Loucy (cell line): ENCODE results near the gene DRD2.

Experiments
- H2AFZ ChIP-seq: fragments of 200-600 bp; sonication (generic); 2 replicates; pipeline ENCODE4 v1.6.0; 2016; ENCODE audit warnings: antibody characterized with exemption, mild to moderate bottlenecking, low read length, moderate library complexity
- H3F3A ChIP-seq: fragments of 200-600 bp; 2 replicates; pipeline ENCODE4 v1.6.0; 2016; ENCODE audit warnings: antibody characterized with exemption, low read depth, mild to moderate bottlenecking
- H3K27me3 ChIP-seq: fragments of 200-600 bp; sonication (generic); 2 replicates; pipeline ENCODE4 v1.6.1; 2014; ENCODE audit warnings: low read length, mild to moderate bottlenecking; ENCODE audit not compliant: insufficient read depth, poor library complexity, severe bottlenecking
- H3K36me3 ChIP-seq: fragments of 200-600 bp; sonication (generic); 2 replicates; pipeline ENCODE4 v1.6.1; 2016; ENCODE audit warnings: low read length; ENCODE audit not compliant: insufficient read depth
- H3K4me1 ChIP-seq: fragments of 200-600 bp; sonication (generic); 2 replicates; pipeline ENCODE4 v1.5.1; 2014; ENCODE audit warnings: low read length, mild to moderate bottlenecking; ENCODE audit not compliant: insufficient read depth, poor library complexity, severe bottlenecking
- H3K4me2 ChIP-seq: fragments of 200-600 bp; sonication (generic); 2 replicates; pipeline ENCODE4 v1.6.0; 2014; ENCODE audit warnings: antibody characterized with exemption, low read length, low read depth, mild to moderate bottlenecking; ENCODE audit not compliant: poor library complexity, severe bottlenecking
- H3K4me3 ChIP-seq: fragments of 200-600 bp; sonication (generic); 2 replicates; pipeline ENCODE4 v1.5.1; 2014; ENCODE audit warnings: low read length, mild to moderate bottlenecking, mixed read lengths; ENCODE audit not compliant: poor library complexity, severe bottlenecking
- H3K79me2 ChIP-seq: fragments of 200-600 bp; sonication (generic); 2 replicates; pipeline ENCODE4 v1.6.1; 2014; ENCODE audit warnings: low read length; ENCODE audit not compliant: insufficient read depth
- H3K9ac ChIP-seq: fragments of 200-600 bp; sonication (generic); 2 replicates; pipeline ENCODE4 v1.6.0; 2014; ENCODE audit warnings: mild to moderate bottlenecking, low read depth, low read length, moderate library complexity; ENCODE audit not compliant: poor library complexity, severe bottlenecking
- H3K9me2 ChIP-seq: fragments of 200-600 bp; sonication (generic); replicated peaks from 2 replicates; pipeline ENCODE4 v1.6.1; 2016; ENCODE audit warnings: low read depth, low read length, mixed read lengths
- H3K9me3 ChIP-seq: fragments of 200-600 bp; sonication (generic); 2 replicates; pipeline ENCODE4 v1.6.1; 2014; ENCODE audit warnings: mild to moderate bottlenecking, antibody characterized with exemption, low read length, low read depth; ENCODE audit not compliant: insufficient read depth
- H4K20me1 ChIP-seq: fragments of 200-600 bp; sonication (generic); 2 replicates; pipeline ENCODE4 v1.6.0; 2014; ENCODE audit warnings: antibody characterized with exemption, low read length, mild to moderate bottlenecking; ENCODE audit not compliant: insufficient read depth, poor library complexity, severe bottlenecking
- EZH2phosphoT487 ChIP-seq: fragments of 200-600 bp; IDR thresholded peaks from 2 replicates; pipeline ENCODE4 v1.6.1; 2018; ENCODE audit warnings: antibody characterized with exemption, mild to moderate bottlenecking, moderate library complexity, borderline replicate concordance
- TF ChIP-seq, protein P1 (sequence below): fragments of 200-600 bp; sonication (generic); conservative IDR thresholded peaks from 2 replicates; pipeline ENCODE4 v1.5.1; 2014; ENCODE audit warnings: mild to moderate bottlenecking, antibody characterized with exemption, low read length

The DRD2 gene

DNA sequence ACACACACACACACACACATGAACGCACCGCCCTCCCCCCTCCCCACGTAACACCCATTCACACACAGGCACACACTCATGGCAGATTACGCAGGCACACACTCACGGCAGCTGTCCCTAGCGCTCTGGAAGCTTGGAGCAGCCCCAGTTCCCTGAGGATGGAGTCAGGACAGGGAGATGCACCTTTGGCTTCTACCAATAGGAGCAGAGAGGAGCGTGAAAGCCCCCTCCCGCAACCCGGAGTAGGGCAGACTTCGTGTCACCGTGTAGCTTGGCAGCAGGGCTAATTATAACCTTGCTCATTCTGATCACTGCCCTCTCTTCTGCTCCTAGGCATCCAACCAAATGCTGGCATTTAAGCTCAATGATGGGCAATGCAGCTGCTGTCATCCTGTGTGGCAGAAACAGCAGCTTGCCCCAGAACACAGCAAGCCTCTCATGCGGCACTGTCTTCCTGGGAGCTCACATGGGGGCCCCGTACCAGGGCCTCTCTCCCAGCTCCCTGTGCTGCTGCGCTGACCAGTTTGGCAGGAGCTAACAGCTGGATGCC, 55.7 kb downstream of the DRD2 start:
- Histone ChIP-seq H3F3A (no peaks in the 10 kb centered on the region), H3K9me3 (no peaks in the 10 kb centered on the region), H3K79me2 (no peaks in the 10 kb centered on the region), H3K36me3 (no peaks in the 10 kb centered on the region), H3K9ac (no peak overlapping the region), H2AFZ (no peak overlapping the region), H3K27me3 (no peaks in the 10 kb centered on the region), H3K4me3 (no peak overlapping the region), H3K9me2 (no peaks in the 10 kb centered on the region), H3K4me2 (no peak overlapping the region), H3K4me1 (no peaks in the 10 kb centered on the region), H4K20me1 (no peaks in the 10 kb centered on the region)
- TF ChIP-seq, protein P1, sequence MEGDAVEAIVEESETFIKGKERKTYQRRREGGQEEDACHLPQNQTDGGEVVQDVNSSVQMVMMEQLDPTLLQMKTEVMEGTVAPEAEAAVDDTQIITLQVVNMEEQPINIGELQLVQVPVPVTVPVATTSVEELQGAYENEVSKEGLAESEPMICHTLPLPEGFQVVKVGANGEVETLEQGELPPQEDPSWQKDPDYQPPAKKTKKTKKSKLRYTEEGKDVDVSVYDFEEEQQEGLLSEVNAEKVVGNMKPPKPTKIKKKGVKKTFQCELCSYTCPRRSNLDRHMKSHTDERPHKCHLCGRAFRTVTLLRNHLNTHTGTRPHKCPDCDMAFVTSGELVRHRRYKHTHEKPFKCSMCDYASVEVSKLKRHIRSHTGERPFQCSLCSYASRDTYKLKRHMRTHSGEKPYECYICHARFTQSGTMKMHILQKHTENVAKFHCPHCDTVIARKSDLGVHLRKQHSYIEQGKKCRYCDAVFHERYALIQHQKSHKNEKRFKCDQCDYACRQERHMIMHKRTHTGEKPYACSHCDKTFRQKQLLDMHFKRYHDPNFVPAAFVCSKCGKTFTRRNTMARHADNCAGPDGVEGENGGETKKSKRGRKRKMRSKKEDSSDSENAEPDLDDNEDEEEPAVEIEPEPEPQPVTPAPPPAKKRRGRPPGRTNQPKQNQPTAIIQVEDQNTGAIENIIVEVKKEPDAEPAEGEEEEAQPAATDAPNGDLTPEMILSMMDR: no peak
- TF ChIP-seq EZH2phosphoT487: no peak

DNA sequence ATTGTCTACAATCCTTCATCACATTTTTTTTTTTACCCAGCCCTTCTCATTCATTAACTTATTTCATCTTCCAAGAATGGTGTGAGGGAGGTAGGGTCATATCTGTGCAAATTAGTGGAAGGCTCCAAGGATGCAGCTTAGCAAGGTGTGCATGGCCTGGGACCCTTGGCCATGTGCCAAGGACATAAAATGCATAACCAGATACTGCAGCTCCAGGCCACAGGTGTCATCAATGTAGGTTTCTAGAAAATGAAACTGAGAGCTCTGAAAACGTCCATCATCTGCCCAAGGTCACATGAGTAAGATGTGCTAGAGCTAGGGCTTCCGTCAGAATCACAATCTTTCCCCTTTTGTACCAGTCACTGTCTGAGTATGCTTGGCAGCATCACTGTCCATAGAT, 57.8 kb downstream of the DRD2 start:
- H3K9ac ChIP-seq: no peak overlapping the region
- H4K20me1 ChIP-seq: no peaks in the 10 kb centered on the region
- no peak overlapping the region for H3K4me3 ChIP-seq
- no peaks in the 10 kb centered on the region for H3K79me2 ChIP-seq
- H3K27me3 ChIP-seq: no peaks in the 10 kb centered on the region
- no peaks in the 10 kb centered on the region for H3K9me2 ChIP-seq
- H3K9me3 ChIP-seq: no peaks in the 10 kb centered on the region
- TF ChIP-seq, protein P1: no peak
- TF ChIP-seq EZH2phosphoT487: no peak
- no peaks in the 10 kb centered on the region for H3F3A ChIP-seq
- H3K4me1 ChIP-seq: no peaks in the 10 kb centered on the region
- H3K4me2 ChIP-seq: no peak overlapping the region
- no peak overlapping the region for H2AFZ ChIP-seq
- H3K36me3 ChIP-seq: no peaks in the 10 kb centered on the region

DNA sequence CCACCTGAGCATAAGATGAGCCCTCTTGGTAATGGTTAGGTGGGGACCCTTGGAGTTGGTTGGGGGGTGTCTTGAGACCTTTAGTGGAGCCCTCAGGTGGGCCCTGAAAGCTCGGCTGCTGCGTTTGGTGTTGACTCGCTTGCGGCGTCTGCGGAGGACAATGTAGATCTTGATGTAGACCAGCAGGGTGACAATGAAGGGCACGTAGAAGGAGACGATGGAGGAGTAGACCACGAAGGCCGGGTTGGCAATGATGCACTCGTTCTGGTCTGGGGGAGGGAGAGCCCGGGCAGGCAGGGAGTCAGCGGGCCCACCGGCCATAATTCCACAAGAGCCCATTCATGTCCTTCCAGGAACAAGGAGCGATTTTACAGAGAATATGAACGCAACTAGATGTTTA, 59.9 kb downstream of the DRD2 start:
- Histone ChIP-seq H2AFZ (no peak overlapping the region), H3K9me2 (no peaks in the 10 kb centered on the region), H3F3A (no peaks in the 10 kb centered on the region), H3K27me3 (no peaks in the 10 kb centered on the region), H3K4me3 (no peak overlapping the region), H3K36me3 (no peaks in the 10 kb centered on the region), H3K9me3 (no peaks in the 10 kb centered on the region), H4K20me1 (no peaks in the 10 kb centered on the region), H3K4me2 (no peak overlapping the region), H3K9ac (no peak overlapping the region), H3K4me1 (no peaks in the 10 kb centered on the region), H3K79me2 (no peaks in the 10 kb centered on the region)
- TF ChIP-seq, protein P1: no peak
- TF ChIP-seq EZH2phosphoT487: no peak
